ENCODE results near the gene WDFY4. TPM values are rescaled to one million over a fixed set of nuclear protein-coding genes. Genes with fewer than 3 reads are reported as not detected.

Gene WDFY4
- polyA plus RNA-seq, 1 donor from 2014 or later: 78.7 TPM

- Mint-ChIP-seq H3K36me3 (peaks cover 1% of the 10 kb centered on the region), H3K4me1 (peaks cover 0 to 12% (median 1%) of the 10 kb centered on the region in 3 donors), H3K4me3 (peak overlapping the region in 1 of 4 donors; percentile 52), H3K27ac (peak overlapping the region in 1 of 3 donors; percentile 59), H3K27me3 (no peaks in the 10 kb centered on the region), H3K9me3 (no peaks in the 10 kb centered on the region)
Observed at GRCh38 chr10:48729222-48729621, 44.5 kb downstream of the WDFY4 start.

DNA sequence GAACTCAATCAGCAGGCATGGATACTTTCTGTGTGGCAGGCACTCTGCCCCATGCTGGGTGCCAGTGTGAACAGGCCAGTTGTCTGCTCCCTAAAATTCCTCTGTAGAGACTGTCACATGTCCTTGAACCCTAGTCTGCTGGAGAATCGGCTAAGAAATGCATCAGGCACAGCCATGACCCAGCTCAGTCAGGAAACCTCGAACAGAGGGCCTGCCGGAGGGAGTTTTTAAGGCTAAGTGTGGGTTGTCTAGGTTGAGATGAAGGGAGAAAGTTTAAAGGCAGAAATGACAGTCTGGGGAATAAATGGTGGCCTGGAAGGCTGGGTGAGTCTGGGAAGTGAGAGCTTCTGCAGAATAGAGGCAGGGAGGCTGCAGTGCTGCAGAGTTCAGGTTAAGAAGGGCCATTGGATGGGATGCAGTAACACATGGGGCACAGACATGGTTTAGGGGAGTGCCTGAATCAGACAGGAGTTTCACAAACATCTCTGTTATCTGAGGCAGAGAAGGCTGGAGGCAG, 45.3 kb downstream of the WDFY4 start:
- Mint-ChIP-seq H3K9me3 (no peaks in the 10 kb centered on the region), H3K4me3 (no peak overlapping the region), H3K27ac (peak overlapping the region in 2 of 3 donors; percentile 24 to 51), H3K4me1 (peaks cover 0 to 6% (median 1%) of the 10 kb centered on the region in 3 donors), H3K36me3 (peaks cover 1% of the 10 kb centered on the region), H3K27me3 (no peaks in the 10 kb centered on the region)

- Mint-ChIP-seq H3K4me1 (peaks cover 0 to 6% (median 1%) of the 10 kb centered on the region in 3 donors), H3K9me3 (no peaks in the 10 kb centered on the region), H3K27me3 (no peaks in the 10 kb centered on the region), H3K36me3 (peaks cover 1% of the 10 kb centered on the region), H3K27ac (no peak overlapping the region), H3K4me3 (no peak overlapping the region)
Observed at GRCh38 chr10:48731141-48731540, 46.5 kb downstream of the WDFY4 start.

GRCh38 chr10:48731654-48732053, 47.0 kb downstream of the WDFY4 start:
- Mint-ChIP-seq H3K4me3 (no peak overlapping the region), H3K27ac (no peak overlapping the region), H3K27me3 (no peaks in the 10 kb centered on the region), H3K4me1 (peaks cover 0 to 6% (median 1%) of the 10 kb centered on the region in 3 donors), H3K9me3 (no peaks in the 10 kb centered on the region), H3K36me3 (peaks cover 1% of the 10 kb centered on the region)

GRCh38 chr10:48733329-48733728, 48.7 kb downstream of the WDFY4 start:
- H3K27ac Mint-ChIP-seq: no peak overlapping the region
- H3K4me1 Mint-ChIP-seq: peaks cover 0 to 9% (median 1%) of the 10 kb centered on the region in 3 donors
- H3K9me3 Mint-ChIP-seq: no peaks in the 10 kb centered on the region
- H3K27me3 Mint-ChIP-seq: no peaks in the 10 kb centered on the region
- H3K4me3 Mint-ChIP-seq: peak overlapping the region in 1 of 4 donors; percentile 28
- no peaks in the 10 kb centered on the region for H3K36me3 Mint-ChIP-seq

- Mint-ChIP-seq H3K27me3 (no peaks in the 10 kb centered on the region), H3K9me3 (no peaks in the 10 kb centered on the region), H3K4me1 (peaks cover 0 to 3% (median 0%) of the 10 kb centered on the region in 3 donors), H3K4me3 (no peak overlapping the region), H3K36me3 (no peaks in the 10 kb centered on the region), H3K27ac (peak overlapping the region in 1 of 3 donors; percentile 68)
Observed at GRCh38 chr10:48735836-48736390, 51.2 kb downstream of the WDFY4 start.

DNA sequence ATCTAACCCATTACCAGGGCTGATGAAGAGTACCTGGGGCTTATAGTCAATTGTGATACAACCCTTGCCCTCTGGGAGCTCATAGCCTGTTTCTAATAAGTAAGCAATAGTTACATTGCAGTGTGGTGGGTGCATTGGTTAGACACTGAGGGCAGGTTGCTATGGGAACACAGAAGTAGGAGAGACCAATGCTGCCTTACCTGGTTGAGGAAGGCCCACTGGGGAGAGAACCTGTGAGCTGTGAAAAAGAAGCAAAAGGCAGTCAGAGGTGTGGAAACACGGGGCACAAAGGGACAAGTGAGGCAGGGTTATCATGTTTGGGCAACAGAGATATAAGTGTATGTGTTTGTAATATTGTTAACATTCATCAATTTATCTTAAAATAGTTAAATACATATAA, 51.9 kb downstream of the WDFY4 start:
- H3K27ac Mint-ChIP-seq: peak overlapping the region in 1 of 3 donors; percentile 68

GRCh38 chr10:48737886-48738285, 53.2 kb downstream of the WDFY4 start:
- Mint-ChIP-seq H3K4me1 (peaks cover 3 to 8% (median 4%) of the 10 kb centered on the region in 3 donors), H3K36me3 (no peaks in the 10 kb centered on the region), H3K27ac (no peak overlapping the region), H3K9me3 (no peaks in the 10 kb centered on the region), H3K4me3 (no peak overlapping the region), H3K27me3 (no peaks in the 10 kb centered on the region)

More for the DNA sequence above, 51.9 kb downstream of the WDFY4 start:
- Mint-ChIP-seq H3K4me1 (peaks cover 0 to 3% (median 0%) of the 10 kb centered on the region in 3 donors), H3K9me3 (no peaks in the 10 kb centered on the region), H3K36me3 (no peaks in the 10 kb centered on the region), H3K4me3 (no peak overlapping the region), H3K27me3 (no peaks in the 10 kb centered on the region)

- Mint-ChIP-seq H3K4me1 (peaks cover 9 to 18% (median 13%) of the 10 kb centered on the region in 3 donors), H3K27me3 (no peaks in the 10 kb centered on the region), H3K36me3 (no peaks in the 10 kb centered on the region), H3K4me3 (no peak overlapping the region), H3K27ac (no peak overlapping the region), H3K9me3 (no peaks in the 10 kb centered on the region)
Observed at GRCh38 chr10:48739170-48739569, 54.5 kb downstream of the WDFY4 start.

DNA sequence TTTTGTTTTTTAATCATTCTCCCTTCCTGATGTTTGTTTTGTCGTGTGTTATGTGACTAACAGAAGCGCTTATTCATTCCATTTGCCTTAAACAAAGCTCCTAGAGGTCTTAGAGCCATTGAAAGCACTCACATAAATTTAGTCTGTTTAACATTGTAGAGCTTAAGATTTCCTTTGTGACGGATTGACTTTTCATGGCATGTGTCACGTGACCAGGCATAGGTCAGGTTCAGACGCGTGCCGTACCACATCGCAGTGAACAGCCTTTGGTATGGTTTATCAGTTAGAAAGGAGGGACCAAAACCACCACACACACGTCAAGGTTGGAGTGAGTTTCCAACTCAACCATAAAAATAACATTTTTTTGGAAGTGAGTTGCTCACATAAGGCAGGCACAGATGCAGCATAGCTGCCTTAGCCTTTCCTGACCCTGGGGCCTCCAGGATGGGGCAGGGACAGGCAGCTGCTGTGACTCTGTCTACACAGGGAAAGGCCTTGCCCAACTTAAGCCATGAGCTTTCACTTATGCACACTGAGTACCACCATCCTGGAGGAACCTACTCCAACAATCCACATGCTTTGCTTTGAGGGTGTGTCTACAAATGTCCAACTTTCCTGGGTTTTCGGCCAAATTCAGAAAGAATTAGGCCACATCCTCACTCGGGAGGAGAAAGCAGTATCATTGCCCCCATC, 55.5 kb downstream of the WDFY4 start:
- H3K27ac Mint-ChIP-seq: peak overlapping the region in 2 of 3 donors; percentile 15 to 72
- no peaks in the 10 kb centered on the region for H3K27me3 Mint-ChIP-seq
- H3K36me3 Mint-ChIP-seq: peaks cover 3% of the 10 kb centered on the region
- no peaks in the 10 kb centered on the region for H3K9me3 Mint-ChIP-seq
- H3K4me3 Mint-ChIP-seq: no peak overlapping the region
- peaks cover 10 to 26% (median 19%) of the 10 kb centered on the region in 3 donors for H3K4me1 Mint-ChIP-seq

GRCh38 chr10:48740988-48741387, 56.3 kb downstream of the WDFY4 start:
- H3K27me3 Mint-ChIP-seq: no peaks in the 10 kb centered on the region
- H3K27ac Mint-ChIP-seq: no peak overlapping the region
- H3K4me1 Mint-ChIP-seq: peaks cover 10 to 27% (median 19%) of the 10 kb centered on the region in 3 donors
- H3K36me3 Mint-ChIP-seq: peaks cover 3% of the 10 kb centered on the region
- no peaks in the 10 kb centered on the region for H3K9me3 Mint-ChIP-seq
- H3K4me3 Mint-ChIP-seq: no peak overlapping the region

- H3K27ac Mint-ChIP-seq: peak overlapping the region in 2 of 3 donors; percentile 31 to 42
- no peaks in the 10 kb centered on the region for H3K27me3 Mint-ChIP-seq
- peaks cover 10% of the 10 kb centered on the region for H3K36me3 Mint-ChIP-seq
- H3K9me3 Mint-ChIP-seq: peaks cover 0 to 2% (median 0%) of the 10 kb centered on the region in 3 donors
- no peak overlapping the region for H3K4me3 Mint-ChIP-seq
- H3K4me1 Mint-ChIP-seq: peaks cover 13 to 34% (median 26%) of the 10 kb centered on the region in 3 donors
Observed at GRCh38 chr10:48742891-48743860, 58.5 kb downstream of the WDFY4 start.

DNA sequence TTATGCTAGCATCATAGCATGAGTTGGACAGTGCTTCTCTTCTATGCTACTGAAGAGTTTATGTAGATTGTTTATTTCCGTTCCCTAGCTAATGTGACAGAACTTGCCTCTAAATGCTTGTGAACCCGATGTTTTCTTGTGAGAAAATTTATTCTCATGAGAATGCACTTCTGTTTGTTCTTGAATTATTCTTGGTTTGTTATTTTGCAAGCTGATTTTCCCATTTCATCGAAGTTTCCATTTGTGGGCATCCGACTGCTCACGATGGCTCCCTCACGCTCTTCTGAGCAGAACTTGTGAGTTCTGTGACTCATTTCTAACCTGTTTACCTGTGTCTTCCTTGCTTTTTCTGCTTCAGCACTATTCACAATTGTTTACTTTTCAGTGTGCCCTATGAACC, 59.9 kb downstream of the WDFY4 start:
- Mint-ChIP-seq H3K9me3 (peaks cover 0 to 2% (median 0%) of the 10 kb centered on the region in 3 donors), H3K27me3 (no peaks in the 10 kb centered on the region), H3K4me3 (peak overlapping the region in 1 of 4 donors; percentile 15), H3K27ac (peak overlapping the region in 2 of 3 donors; percentile 71 to 78), H3K4me1 (peaks cover 18 to 39% (median 36%) of the 10 kb centered on the region in 3 donors), H3K36me3 (peaks cover 12% of the 10 kb centered on the region)

DNA sequence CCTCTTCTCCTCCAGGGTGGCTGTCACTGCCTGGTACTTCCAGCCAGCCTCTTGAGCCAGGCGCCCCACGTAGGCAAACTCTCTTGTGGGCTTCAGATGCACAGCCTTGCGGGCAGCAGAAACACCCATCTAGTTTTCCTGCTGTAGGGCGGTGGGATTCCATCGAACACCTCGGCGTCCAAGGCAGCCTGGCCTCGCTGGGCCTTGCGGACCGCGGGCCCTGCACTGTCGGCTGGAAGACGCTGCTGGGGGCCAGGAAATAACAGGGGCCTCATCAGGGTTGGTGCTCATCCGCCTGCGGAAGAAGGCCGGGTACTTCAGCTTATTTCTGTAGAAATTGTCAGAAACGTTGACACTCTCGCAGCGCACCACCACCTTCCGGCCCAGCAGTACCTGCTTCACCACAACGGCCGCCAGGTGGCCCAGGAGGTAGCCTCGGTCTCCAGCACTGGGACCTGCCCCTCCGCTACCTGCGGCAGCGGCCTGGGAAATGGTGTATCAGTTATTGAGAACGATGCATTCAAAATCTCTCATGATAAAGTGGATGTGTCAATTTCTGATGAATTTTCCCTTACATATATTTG, 61.1 kb downstream of the WDFY4 start:
- no peak overlapping the region for H3K27ac Mint-ChIP-seq
- peaks cover 0 to 2% (median 0%) of the 10 kb centered on the region in 3 donors for H3K9me3 Mint-ChIP-seq
- H3K4me1 Mint-ChIP-seq: peaks cover 21 to 43% (median 40%) of the 10 kb centered on the region in 3 donors
- H3K27me3 Mint-ChIP-seq: no peaks in the 10 kb centered on the region
- H3K36me3 Mint-ChIP-seq: peaks cover 14% of the 10 kb centered on the region
- H3K4me3 Mint-ChIP-seq: no peak overlapping the region

All from IgD-negative memory B cell (primary cell).